Muscle of arm (tissue), 14 donors: ENCODE data around the gene CHD5. TPM values are rescaled to one million over a fixed set of nuclear protein-coding genes. Genes with fewer than 3 reads are reported as not detected.
A peak's percentile ranks its signal among the peaks of the same experiment; 100 is the strongest.
"Not testable (repeated sequence)": the region's sequence is repeated elsewhere in the genome, so short reads cannot be mapped to it uniquely, and the experiment has no call there.

Source experiments
- DNase-seq: peaks from one replicate; pipeline ENCODE4 v3.0.0-alpha.2; 2013
- long read RNA-seq, 11 donors: transcript quantifications; one replicate each; lab custom pipeline, GENCODE V29; 2026
- polyA plus RNA-seq, 12 donors: library from polyadenylated mRNA; unstranded; fragments of 120-200 nt; gene quantifications; one replicate each; pipeline ENCODE4 v1.2.1, GENCODE V29; 2013; ENCODE audit not compliant: insufficient read length in 12 of 12

Gene CHD5
- 1 to 10 TPM in 1 of 12 donors, under 1 TPM in 10, not detected in 1; 0.13 to 1.5 (median 0.22) TPM for polyA plus RNA-seq
- long read RNA-seq, donor 1, result 0 reads
- long read RNA-seq, donor 2, result 0 reads
- long read RNA-seq, donor 3, result 0 reads
- long read RNA-seq, donor 4, result 0 reads
- long read RNA-seq, donor 5, result 0 reads
- long read RNA-seq, donor 6, result 0 reads
- long read RNA-seq, donor 7, result 0 reads
- long read RNA-seq, donor 8, result 0 reads
- long read RNA-seq, donor 9, result 0 reads
- long read RNA-seq, donor 10, result 0 reads
- long read RNA-seq, donor 11, result 0 reads

GRCh38 chr1:6180268-6180706, at the start of gene CHD5:
Gene CHD5, minus strand, starts transcription at chr1:6180321. Its CDS starts 298 bp downstream, at chr1:6180023.
- DNase-seq, result no peak

GRCh38 chr1:6225651-6226050, 45.5 kb upstream of the CHD5 start:
- no peak for DNase-seq

- DNase-seq, result no peak
Observed at GRCh38 chr1:6224718-6225117, 44.6 kb upstream of the CHD5 start.

- DNase-seq, result no peak
Observed at GRCh38 chr1:6223617-6224016, 43.5 kb upstream of the CHD5 start.

GRCh38 chr1:6222636-6223035, 42.5 kb upstream of the CHD5 start:
- peak; percentile 69 for DNase-seq

- DNase-seq, result no peak
Observed at GRCh38 chr1:6221210-6221784, 41.2 kb upstream of the CHD5 start.

- DNase-seq, result no peak
Observed at GRCh38 chr1:6220236-6220635, 40.1 kb upstream of the CHD5 start.

GRCh38 chr1:6219641-6220040, 39.5 kb upstream of the CHD5 start:
- not testable (repeated sequence) for DNase-seq

- DNase-seq, result no peak
Observed at GRCh38 chr1:6218375-6219164, 38.4 kb upstream of the CHD5 start.

GRCh38 chr1:6212193-6212959, 32.3 kb upstream of the CHD5 start:
- no peak for DNase-seq

- DNase-seq, result no peak
Observed at GRCh38 chr1:6211731-6212130, 31.6 kb upstream of the CHD5 start.

- DNase-seq, result no peak
Observed at GRCh38 chr1:6210591-6211355, 30.7 kb upstream of the CHD5 start.

- no peak for DNase-seq
Observed at GRCh38 chr1:6209661-6210580, 29.8 kb upstream of the CHD5 start.

- DNase-seq, result peak; percentile 56
Observed at GRCh38 chr1:6208723-6209660, 28.9 kb upstream of the CHD5 start.

- DNase-seq, result no peak
Observed at GRCh38 chr1:6207921-6208320, 27.8 kb upstream of the CHD5 start.

GRCh38 chr1:6207075-6207885, 27.2 kb upstream of the CHD5 start:
- DNase-seq, result no peak

GRCh38 chr1:6206520-6206855, 26.4 kb upstream of the CHD5 start:
- DNase-seq, result no peak

GRCh38 chr1:6205849-6206519, 25.9 kb upstream of the CHD5 start, which contains the start of gene RNF207:
Gene RNF207, plus strand, starts transcription at chr1:6206119. Its CDS starts 417 bp downstream, at chr1:6206536.
- peak; percentile 74 for DNase-seq
